ENCODE measurements around the gene PPP1R26. TPM values are rescaled to one million over a fixed set of nuclear protein-coding genes. Genes with fewer than 3 reads are reported as not detected.
"Not testable (repeated sequence)": the region's sequence is repeated elsewhere in the genome, so short reads cannot be mapped to it uniquely, and the experiment has no call there.

Gene PPP1R26
- total and polyA plus RNA-seq, 2 of the 8 experiments (the other 6 are each of a cell fraction or from before 2014, with no cell fraction given): 9.8 to 32.7 TPM

DNA sequence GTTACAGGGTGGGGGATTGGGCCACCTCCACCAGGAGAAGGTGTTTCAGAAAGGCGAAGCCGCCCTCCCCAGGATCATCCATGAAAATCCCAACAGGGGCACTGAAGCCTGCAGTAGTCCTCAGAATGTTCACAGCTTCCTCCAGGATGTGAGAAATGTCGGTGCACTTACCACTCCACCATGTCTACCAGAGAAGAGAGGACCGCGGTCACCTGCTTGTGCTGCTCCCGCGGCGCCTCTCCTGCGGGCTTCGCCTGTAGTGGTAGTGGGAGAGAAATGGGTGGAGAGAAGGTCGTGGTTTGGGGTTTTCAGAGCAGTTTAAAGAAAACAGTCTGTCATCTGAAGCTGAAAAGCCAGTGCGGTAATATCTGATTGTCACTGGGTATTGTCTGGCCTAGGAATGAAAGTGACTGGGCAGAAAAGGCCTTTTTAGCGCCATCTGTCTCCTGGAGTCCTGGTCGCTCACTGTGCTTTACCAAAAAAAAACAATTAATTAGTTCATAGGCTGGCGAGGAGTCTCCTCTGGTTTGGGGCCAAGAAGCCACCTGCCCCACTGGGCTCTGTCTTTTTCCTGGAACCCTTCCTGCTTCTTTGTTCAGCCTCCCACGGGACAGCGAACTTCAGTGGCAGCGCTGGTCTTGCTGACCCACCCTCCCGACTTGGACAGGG, 23.0 kb upstream of the PPP1R26 start (continued):
- TF ChIP-seq RAD21 (IDR thresholded peaks at IDR 0.05 in 1 of 2, conservative IDR thresholded peaks at IDR 0.05 in 1 of 2; ENCODE audit: low read depth in 2 of 2, low read length in 2 of 2): no peak

- CTCF ChIA-PET (ENCODE audit: partially characterized antibody); H3K4me3 ChIP-seq (ENCODE audit: extremely low read depth in 1 of 4, insufficient read depth in 2 of 4, low read depth in 3 of 4, low read length in 4 of 4); H4K5ac ChIP-seq (ENCODE audit: insufficient read length, low read depth, low read length); H3K79me1 ChIP-seq (ENCODE audit: low read depth, low read length); H3K14ac ChIP-seq (ENCODE audit: insufficient read length); H3K9ac ChIP-seq (replicated peaks in 1 of 4; ENCODE audit: extremely low read depth in 1 of 4, low read depth in 3 of 4, low read length in 3 of 4); H3K4me2 ChIP-seq (ENCODE audit: insufficient read depth in 1 of 2, low read depth in 2 of 2, low read length in 2 of 2); H2BK5ac ChIP-seq (ENCODE audit: low read depth, low read length); H3K9me3 ChIP-seq (ENCODE audit: insufficient read depth in 2 of 2, low read depth in 1 of 2, low read length in 1 of 2); H4K91ac ChIP-seq (replicated peaks; ENCODE audit: insufficient read length, low read length); H3K18ac ChIP-seq (ENCODE audit: extremely low read depth, low read length); H4K8ac ChIP-seq (ENCODE audit: extremely low read depth, insufficient read depth, low read length); H3K23me2 ChIP-seq (ENCODE audit: low read depth, low read length); H2AFZ ChIP-seq (ENCODE audit: low read length); H3K4ac ChIP-seq (replicated peaks; ENCODE audit: insufficient read length, low read depth, low read length); H3K56ac ChIP-seq (replicated peaks; ENCODE audit: insufficient read length, low read depth, low read length); H3K79me2 ChIP-seq (ENCODE audit: control insufficient read depth in 1 of 2, insufficient read depth in 2 of 2, low read length in 2 of 2); H4K20me1 ChIP-seq (replicated peaks in 1 of 2; ENCODE audit: control insufficient read depth in 1 of 2, insufficient read depth in 2 of 2, low read length in 2 of 2); H2BK12ac ChIP-seq (ENCODE audit: low read depth, low read length); H3K27ac ChIP-seq (ENCODE audit: low read depth, low read length); H2AK5ac ChIP-seq (ENCODE audit: low read depth, low read length); H2BK15ac ChIP-seq (ENCODE audit: low read length); H3K23ac ChIP-seq (ENCODE audit: insufficient read length); DNase-seq (ENCODE audit: low read depth in 1 of 2, low spot score in 2 of 2); FAIRE-seq; H2BK20ac ChIP-seq (ENCODE audit: low read length); H3K36me3 ChIP-seq (ENCODE audit: control insufficient read depth in 2 of 4, insufficient read depth in 4 of 4, low read length in 3 of 4); H2BK120ac ChIP-seq (replicated peaks; ENCODE audit: low read depth, low read length); H3K4me1 ChIP-seq (replicated peaks in 1 of 4; ENCODE audit: control insufficient read depth in 3 of 4, insufficient read depth in 4 of 4, low read length in 3 of 4); H3K27me3 ChIP-seq (replicated peaks in 1 of 4; ENCODE audit: control insufficient read depth in 3 of 4, extremely low read depth in 1 of 4, insufficient read depth in 3 of 4, low read length in 3 of 4); POLR2A ChIA-PET (ENCODE audit: partially characterized antibody): not testable (repeated sequence)
- WGBS, 2 experiments (ENCODE audit: extremely low coverage in 1 of 2, insufficient coverage in 1 of 2, insufficient read length in 1 of 2, insufficient replicate concordance in 2 of 2, low coverage in 1 of 2, low lambda C conversion rate in 2 of 2, missing lambda C conversion rate in 1 of 2): 91% methylated on average over 5 of the region's 5 CpGs; no CpG with 5 or more reads in 1 of the 2 experiments
These were observed 21.1 kb upstream of the PPP1R26 start for GRCh38 chr9:135458478-135458877.
